M059J (cell line): ENCODE measurements around the gene ARFRP1. TPM values are rescaled to one million over a fixed set of nuclear protein-coding genes. Genes with fewer than 3 reads are reported as not detected.

ENCODE experiments used
- DNase-seq: peaks from one replicate; pipeline ENCODE4 v3.0.0-alpha.2; 2012; ENCODE audit warnings: low read depth
- total RNA-seq: library from RNA; depleted of rRNA; stranded (reverse); fragments of >200 nt; shearing (Covaris generic); gene quantifications from 2 replicates; pipeline ENCODE4 v1.2.3, GENCODE V29; 2014

ARFRP1 gene
- total RNA-seq, 1 experiment from 2014 or later, result 56.3 TPM

GRCh38 chr20:63691711-63692435, 15.9 kb downstream of the ARFRP1 start:
- DNase-seq, result peak; percentile 18

DNA sequence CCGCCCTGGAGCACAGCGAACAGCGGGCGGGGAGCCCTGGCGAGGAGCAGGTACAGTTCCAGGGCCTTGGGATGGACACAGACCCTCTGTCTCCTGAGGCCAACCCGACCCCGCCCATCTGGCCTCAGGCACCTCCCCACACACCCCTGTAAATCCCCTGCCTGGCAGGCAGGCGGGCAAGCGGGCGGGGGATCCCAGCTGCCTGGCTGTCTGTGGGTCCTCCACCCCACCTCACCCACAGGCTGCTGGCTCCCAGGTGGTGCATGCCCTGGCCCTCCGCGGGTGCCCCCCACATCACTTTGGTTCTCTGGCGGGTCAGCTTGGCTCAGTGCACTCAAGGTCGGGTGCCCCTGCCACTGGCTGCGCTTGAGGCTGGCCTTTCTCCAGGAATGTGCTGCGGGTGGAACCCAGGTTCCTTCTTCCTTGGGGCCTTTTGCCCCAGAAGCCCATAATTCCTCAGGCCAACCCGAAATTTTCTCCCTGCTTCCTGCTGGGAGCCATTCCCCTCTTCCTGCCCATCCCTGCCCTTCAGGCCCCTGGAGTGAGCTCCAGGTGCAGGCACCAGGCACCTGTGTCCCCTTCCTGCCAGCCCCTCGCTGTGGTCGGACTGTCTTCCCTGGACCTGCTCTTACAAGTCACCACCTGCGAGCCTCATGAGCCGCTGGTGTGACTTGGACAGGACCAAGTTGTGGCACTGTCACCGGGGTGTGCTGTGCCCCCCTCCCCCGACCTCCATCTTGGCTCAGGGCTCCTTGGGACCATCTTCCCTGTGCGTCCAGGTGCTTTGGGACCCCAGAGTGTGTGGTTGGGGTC, 16.7 kb downstream of the ARFRP1 start:
- DNase-seq, result peak; percentile 41

- DNase-seq, result peak; percentile 9
These were observed 17.5 kb downstream of the ARFRP1 start for GRCh38 chr20:63690003-63690897.

DNA sequence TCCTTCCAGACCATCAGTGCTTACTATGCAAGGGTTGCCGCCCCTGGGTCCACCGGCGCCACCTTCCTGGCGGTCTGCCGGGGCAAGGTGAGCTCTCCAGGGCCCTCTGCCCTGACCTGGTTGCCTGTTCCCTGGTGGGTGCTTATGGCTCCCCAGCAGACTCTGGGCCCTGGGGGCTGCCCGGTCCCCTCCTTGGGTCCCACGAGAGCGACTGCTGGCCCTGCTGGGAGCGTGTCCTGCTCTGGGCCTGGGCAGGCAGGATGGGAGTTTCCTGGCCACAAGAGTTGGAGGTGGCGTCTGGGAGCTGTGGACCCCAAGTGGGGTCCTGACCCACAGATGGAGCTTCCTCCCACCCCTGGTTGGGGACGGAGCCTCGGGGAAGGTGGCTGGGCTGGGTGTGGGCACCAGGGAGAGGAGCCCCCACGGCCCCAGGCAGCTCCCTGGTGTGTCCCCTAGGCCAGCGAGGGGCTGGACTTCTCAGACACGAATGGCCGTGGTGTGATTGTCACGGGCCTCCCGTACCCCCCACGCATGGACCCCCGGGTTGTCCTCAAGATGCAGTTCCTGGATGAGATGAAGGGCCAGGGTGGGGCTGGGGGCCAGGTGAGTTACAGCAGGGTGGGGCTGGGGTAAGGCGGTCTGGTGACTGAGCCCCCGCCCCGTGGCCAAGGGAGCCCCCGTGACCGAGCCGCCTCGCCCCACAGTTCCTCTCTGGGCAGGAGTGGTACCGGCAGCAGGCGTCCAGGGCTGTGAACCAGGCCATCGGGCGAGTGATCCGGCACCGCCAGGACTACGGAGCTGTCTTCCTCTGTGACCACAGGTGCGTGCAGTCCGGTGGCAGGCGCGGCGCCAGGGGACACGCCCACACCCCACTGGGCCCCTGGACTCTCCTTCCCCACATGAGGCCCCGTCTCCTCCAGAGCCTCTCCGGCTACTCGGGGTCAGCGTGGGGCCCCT, 18.5 kb downstream of the ARFRP1 start:
- no peak for DNase-seq

DNA sequence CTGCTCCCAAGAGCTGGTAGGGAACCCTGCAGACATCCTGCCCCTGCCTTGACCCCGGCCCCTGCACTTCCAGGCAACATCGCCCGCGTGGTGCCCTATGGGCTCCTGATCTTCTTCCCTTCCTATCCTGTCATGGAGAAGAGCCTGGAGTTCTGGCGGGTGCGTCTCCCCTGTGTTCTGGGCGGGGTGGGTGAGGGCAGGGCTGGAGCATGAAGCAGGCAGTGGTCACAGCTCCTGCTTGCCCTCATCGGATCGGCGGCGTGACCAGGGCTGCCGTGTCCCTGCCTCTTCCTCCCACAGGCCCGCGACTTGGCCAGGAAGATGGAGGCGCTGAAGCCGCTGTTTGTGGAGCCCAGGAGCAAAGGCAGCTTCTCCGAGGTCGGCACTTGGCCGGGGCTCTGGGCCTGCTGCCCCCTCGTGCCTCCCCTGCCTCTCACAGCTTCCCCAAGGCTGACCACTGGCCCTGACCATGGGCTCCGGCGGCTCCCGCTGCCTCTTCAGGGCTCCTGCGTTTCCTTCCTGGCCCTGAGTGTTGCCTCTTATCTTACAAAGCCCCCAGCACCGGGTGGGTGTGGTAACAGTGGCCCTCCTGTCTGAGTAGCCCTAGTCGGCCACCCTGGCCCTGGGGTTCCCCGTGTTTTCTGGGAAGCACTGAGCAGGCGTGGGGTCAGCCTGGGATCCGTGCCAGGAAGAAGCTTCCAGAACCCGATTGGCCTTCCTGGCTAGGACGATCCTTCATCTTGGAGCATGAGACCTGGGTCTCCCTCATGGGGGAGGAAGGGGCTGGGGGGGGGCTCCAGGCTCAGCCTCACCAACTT, 19.3 kb downstream of the ARFRP1 start:
- peak; percentile 9 for DNase-seq

DNA sequence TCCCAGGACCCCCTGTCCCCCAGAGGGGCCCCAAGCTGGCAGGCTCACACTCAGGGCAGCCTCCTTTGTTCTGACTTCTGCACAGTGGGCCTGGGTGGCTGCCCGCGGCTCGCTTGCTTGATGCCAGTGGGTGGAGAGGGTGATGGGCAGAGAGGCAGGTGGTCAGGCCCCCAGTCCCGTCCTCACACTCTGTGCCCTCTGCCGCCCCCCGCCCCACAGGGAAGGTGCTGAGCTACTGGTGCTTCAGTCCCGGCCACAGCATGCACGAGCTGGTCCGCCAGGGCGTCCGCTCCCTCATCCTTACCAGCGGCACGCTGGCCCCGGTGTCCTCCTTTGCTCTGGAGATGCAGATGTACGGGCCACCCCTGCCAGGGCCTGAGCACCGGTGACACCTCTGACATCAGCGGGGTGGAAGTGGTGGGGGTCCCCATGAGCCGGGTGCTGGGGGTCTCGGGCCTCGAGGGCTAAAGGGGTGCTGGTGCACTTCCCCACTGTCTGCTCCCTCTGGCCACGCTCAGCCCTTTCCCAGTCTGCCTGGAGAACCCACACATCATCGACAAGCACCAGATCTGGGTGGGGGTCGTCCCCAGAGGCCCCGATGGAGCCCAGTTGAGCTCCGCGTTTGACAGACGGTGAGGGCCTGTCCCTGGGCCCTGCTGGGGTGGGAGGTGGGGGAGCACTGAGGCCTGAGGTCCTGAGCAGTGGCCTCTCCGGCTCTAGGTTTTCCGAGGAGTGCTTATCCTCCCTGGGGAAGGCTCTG, 20.2 kb downstream of the ARFRP1 start:
- DNase-seq, result no peak

- DNase-seq, result peak; percentile 23
These were observed 21.1 kb downstream of the ARFRP1 start for GRCh38 chr20:63686492-63687321.

GRCh38 chr20:63686094-63686491, 21.7 kb downstream of the ARFRP1 start:
- DNase-seq, result no peak

DNA sequence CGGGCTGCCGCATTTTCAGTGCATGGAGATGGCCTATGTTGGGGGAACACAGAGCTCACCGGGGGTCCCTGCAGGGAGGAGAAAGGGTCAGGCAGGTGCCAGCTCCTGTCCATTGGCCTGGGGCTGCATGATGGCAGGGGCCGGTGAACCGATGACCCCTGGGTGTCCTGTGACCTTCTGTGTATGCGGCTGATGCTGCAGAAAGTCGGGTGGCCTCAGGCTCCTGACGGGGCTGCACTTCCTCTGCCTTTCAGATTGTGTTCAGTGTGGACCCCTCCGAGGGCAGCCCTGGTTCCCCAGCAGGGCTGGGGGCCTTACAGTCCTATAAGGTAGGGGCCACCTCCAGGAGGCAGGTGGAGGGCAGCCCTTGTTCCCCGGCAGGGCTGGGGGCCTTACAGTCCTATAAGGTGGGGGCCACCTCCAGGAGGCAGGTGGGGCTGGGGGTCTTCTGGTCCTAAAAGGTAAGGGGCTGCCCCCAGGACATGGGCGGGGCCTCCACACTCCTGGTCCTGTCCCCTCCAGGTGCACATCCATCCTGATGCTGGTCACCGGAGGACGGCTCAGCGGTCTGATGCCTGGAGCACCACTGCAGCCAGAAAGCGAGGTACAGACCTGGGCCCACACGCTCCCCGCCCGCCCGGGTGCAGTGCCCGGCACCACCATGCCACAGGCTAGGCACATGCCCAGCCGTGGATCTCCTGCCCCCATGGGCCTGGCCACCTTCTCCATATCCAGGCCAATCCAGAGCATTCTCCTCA, 22.3 kb downstream of the ARFRP1 start:
- no peak for DNase-seq

DNA sequence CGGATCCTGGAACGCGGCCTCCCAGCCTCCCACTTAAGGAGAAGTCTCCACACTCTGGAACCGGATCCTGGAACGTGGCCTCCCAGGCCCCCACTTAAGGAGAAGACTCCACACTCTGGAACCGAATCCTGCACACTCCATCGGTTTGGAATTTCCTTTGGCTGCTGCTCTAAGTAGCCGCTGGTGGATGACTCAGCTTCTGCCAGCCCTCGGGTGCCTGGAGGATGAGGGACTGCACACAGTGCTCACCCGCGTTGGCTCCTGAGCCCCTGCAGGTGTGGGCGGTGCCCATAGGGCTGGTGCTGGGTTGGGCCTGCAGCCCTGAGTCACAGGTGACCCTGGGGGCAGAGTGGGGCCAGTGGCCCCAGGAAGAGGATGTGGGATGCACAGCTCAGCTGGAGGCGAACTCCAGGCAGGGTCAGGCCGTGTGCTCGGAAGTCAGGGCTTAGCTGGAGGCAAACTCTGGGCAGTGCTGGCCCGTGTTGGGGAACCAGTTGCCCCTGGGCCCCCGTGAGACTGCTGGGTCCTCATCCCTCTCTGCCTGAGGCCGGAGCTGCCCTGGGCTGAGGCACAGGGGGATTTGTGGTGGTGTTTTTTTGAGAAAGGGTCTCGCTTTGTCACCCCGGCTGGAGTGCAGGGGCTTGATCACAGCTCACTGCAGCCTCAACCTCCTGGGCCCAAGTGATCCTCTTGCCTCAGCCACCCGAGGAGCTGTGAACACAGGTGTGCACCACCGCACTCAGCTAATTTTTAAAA, 25.2 kb downstream of the ARFRP1 start:
- peak; percentile 100 for DNase-seq

DNA sequence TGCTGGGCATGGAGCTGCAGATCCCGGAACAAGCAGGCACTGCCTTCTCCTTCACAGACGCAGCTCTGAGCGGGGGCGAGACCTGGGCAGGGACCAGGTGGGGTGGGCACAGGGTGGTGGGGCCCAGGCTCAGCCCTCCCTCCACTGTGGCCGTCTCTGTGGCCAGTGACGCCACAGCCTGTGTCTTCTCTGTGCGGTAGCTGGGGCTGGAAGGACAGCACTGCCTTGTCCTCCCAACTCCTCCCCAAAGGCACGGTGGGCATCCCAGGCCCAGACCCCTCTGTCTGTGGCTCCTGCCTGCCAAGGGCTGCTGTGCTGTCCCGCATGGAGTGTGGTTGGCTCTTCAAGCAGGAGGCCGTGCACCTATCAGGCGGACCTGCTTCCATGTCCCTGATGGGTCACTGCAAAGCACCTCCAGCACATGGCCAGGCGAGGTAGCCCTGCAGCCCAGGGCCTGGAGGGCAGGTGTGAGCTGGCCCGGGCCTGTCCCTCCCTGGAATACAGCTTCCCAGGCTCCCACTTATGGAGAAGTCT, 26.1 kb downstream of the ARFRP1 start:
- DNase-seq, result no peak

DNA sequence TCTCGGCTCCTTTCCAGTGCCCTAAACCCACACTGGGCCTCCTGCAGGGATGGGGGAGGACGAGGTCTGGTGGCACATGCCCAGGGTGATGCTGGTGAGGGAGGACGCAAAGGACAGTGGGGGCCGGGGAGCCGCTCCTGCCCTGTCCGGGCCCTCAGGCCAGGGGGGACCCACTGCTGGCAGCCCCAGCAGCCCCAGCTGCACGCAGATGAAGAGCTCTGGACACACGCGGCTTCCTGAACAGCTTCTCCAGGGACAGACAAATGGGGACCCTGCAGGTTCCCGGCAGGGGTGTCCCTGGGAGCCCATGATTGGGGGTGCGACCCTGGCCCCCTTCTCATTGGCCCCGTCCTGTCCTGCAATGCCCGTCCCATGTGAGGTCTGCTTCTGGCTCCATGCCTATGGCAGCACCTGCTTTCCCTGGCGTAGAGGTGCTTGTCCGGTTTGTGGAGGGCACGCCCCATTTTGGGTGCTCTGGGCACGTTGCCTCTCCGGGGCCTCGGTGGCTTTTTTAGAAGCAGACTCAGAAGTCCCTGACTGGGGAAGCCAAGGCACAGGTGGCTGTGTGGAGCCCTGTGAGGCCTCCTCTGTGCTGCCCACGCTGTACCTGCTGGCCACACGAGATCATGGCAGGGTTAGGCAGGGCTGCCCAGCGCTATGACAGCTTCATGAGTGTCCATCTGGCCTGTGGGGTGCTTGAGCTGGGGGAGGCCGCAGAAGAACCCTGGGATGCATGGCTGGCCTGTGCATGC, 26.7 kb downstream of the ARFRP1 start:
- no peak for DNase-seq

- no peak for DNase-seq
These were observed 27.3 kb downstream of the ARFRP1 start for GRCh38 chr20:63680427-63680826.

GRCh38 chr20:63679799-63680305, 27.9 kb downstream of the ARFRP1 start:
- no peak for DNase-seq

- DNase-seq, result no peak
These were observed 28.9 kb downstream of the ARFRP1 start for GRCh38 chr20:63678667-63679465.
